AG04449 (cell line): ENCODE results near the gene RNF187.
A peak's percentile ranks its signal among the peaks of the same experiment; 100 is the strongest.
"Not testable (repeated sequence)": the region's sequence is repeated elsewhere in the genome, so short reads cannot be mapped to it uniquely, and the experiment has no call there.

Experiments
- CTCF ChIA-PET: fragments of 350-600 bp; formaldehyde crosslinking; extraction: SDS; loops from one replicate; lab custom pipeline; 2021; ENCODE audit warnings: antibody characterized with exemption; lab: Yijun Ruan, JAX
- POLR2A ChIA-PET: fragments of 400-600, 350-600 bp; formaldehyde crosslinking; extraction: SDS; loops from one replicate; lab custom pipeline; 2020; ENCODE audit warnings: antibody characterized with exemption, inconsistent platforms; lab: Yijun Ruan, JAX
- DNase-seq: peaks from one replicate; pipeline ENCODE4 v3.0.0-alpha.2; 2010; ENCODE audit warnings: low read depth, low spot score
- H3K4me3 ChIP-seq: 2 replicates; pipeline ENCODE4 v1.5.1; 2011; ENCODE audit warnings: low read depth, mild to moderate bottlenecking, control low read depth, low read length
- CTCF ChIP-seq: IDR thresholded peaks from one replicate; pipeline ENCODE4 v1.5.1; 2011; ENCODE audit warnings: mild to moderate bottlenecking, moderate library complexity, low read length, control low read depth, inconsistent platforms; ENCODE audit not compliant: insufficient read depth; ENCODE audit errors: missing control alignments

RNF187 gene

GRCh38 chr1:228500901-228501871, 14.0 kb downstream of the RNF187 start:
- peak overlapping the region; percentile 33 for H3K4me3 ChIP-seq
- peak; percentile 92 for TF ChIP-seq CTCF
- DNase-seq, result no peak
- ChIA-PET POLR2A (interaction anchor here (0.7 to 1.2 kb wide), 4 partner anchors 8 to 14 kb away, joined by 3 to 4 read pairs (median 3); partner anchors contain the start of gene RNF187), CTCF (interaction anchor here (0.7 to 2.9 kb wide), 31 partner anchors 9 to 728 kb away, joined by 3 to 57 read pairs (median 4); partner anchors contain the start of genes MRPL55 and RNF187)

- CTCF ChIA-PET, result interaction anchor here (1.2 to 2.9 kb wide), 2 partner anchors 12 to 13 kb away, joined by 3 to 57 read pairs; no protein-coding TSS in a partner anchor
- no peak for DNase-seq
- POLR2A ChIA-PET, result no interaction called here
Observed at GRCh38 chr1:228502522-228502921, 15.3 kb downstream of the RNF187 start.

GRCh38 chr1:228505944-228506343, 18.8 kb downstream of the RNF187 start:
- H3K4me3 ChIP-seq, CTCF ChIA-PET, DNase-seq, POLR2A ChIA-PET: not testable (repeated sequence)

More at GRCh38 chr1:228502522-228502921, 15.3 kb downstream of the RNF187 start:
- no peak for TF ChIP-seq CTCF
- H3K4me3 ChIP-seq, result no peak overlapping the region

- ChIA-PET CTCF (interaction anchor here (0.9 kb wide), 1 partner anchor 11 kb away, joined by 4 read pairs; no protein-coding TSS in a partner anchor), POLR2A (no interaction called here)
- no peak overlapping the region for H3K4me3 ChIP-seq
- no peak for TF ChIP-seq CTCF
- DNase-seq, result no peak
Observed at GRCh38 chr1:228507961-228508652, 20.9 kb downstream of the RNF187 start.

GRCh38 chr1:228508840-228509415, 21.7 kb downstream of the RNF187 start:
- TF ChIP-seq CTCF, result no peak
- POLR2A ChIA-PET, result no interaction called here
- H3K4me3 ChIP-seq, result no peak overlapping the region
- DNase-seq, result no peak
- CTCF ChIA-PET, result interaction anchor here (1.6 kb wide), 1 partner anchor 9 kb away, joined by 9 read pairs; no protein-coding TSS in a partner anchor

- H3K4me3 ChIP-seq, result no peak overlapping the region
- no peak for DNase-seq
- no peak for TF ChIP-seq CTCF
- ChIA-PET CTCF (interaction anchor here (1.6 kb wide), 1 partner anchor 10 kb away, joined by 9 read pairs; no protein-coding TSS in a partner anchor), POLR2A (no interaction called here)
Observed at GRCh38 chr1:228510101-228510802, 23.1 kb downstream of the RNF187 start.
